SK-N-MC (cell line): ENCODE results near the gene STK39.

Experiments
- EZH2 ChIP-seq: fragments of 200-600 bp; sonication (generic); IDR thresholded peaks from one replicate; pipeline ENCODE4 v1.6.1; 2017; ENCODE audit warnings: antibody characterized with exemption
- POLR2AphosphoS5 ChIP-seq: IDR thresholded peaks from 2 replicates; pipeline ENCODE4 v1.6.1; 2012; ENCODE audit warnings: mild to moderate bottlenecking, low read depth, low read length, borderline replicate concordance

DNA sequence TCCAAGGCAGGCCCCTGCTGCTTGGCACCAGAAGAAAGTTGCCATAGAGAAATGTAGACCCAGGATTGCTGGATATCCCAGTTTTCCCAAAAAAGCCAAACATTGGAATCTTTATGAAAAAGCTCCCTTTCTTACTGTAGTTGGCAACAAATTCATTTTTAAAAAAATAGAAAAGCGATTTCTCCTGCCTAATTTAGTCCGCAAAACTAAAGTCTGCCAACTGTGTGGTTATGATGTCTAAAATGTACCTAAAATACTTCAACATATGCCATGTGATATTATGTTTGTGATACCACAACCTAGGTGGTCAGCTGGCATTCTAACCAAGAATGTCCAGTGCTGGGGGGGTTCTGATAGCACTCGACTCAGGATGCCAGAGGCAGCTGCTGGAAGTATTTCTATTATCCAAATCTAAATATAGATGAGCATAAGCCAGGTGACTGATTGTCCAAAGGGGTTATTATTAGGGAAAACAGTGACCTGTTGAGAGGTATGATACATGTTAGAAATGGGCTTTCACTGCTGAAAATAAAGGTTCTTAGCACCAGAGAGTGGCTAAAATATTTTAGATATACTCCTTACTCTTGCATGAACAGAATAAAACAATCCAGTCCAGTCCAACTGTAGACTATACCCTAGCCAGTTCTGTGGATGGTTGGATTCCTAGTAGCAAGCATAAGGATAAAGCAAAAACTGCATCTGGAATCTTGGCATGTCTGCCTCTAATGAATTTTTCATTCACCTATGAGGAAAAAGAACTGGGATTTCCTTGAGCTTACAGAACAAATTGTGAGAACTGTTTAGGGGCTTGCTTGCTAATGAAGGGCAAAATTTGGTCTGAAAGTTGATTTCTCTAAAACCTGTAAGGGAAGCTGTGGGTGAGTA is 101.7 kb downstream of the STK39 start:
- TF ChIP-seq EZH2 (no peak), POLR2AphosphoS5 (no peak)
